ENCODE data around the gene TRIM39. TPM values are rescaled to one million over a fixed set of nuclear protein-coding genes. Genes with fewer than 3 reads are reported as not detected.

The TRIM39 gene
- total and polyA plus RNA-seq, 9 of the 15 experiments (the other 6 are each of a cell fraction or from before 2014, with no cell fraction given): 5.6 to 17.7 (median 12.8) TPM

GRCh38 chr6:30359276-30359675 lies 32.5 kb downstream of the TRIM39 start (continued):
- TF ChIP-seq NR4A1 (CRISPR knock-in tag; IDR thresholded peaks at IDR 0.05): no peak
- TF ChIP-seq NR4A1 (tag; IDR thresholded peaks at IDR 0.05): no peak
- TF ChIP-seq BACH1 (tag; IDR thresholded peaks at IDR 0.05): no peak
- no peak for TF ChIP-seq DIDO1 (tag; IDR thresholded peaks at IDR 0.05; ENCODE audit: low read depth)

DNA sequence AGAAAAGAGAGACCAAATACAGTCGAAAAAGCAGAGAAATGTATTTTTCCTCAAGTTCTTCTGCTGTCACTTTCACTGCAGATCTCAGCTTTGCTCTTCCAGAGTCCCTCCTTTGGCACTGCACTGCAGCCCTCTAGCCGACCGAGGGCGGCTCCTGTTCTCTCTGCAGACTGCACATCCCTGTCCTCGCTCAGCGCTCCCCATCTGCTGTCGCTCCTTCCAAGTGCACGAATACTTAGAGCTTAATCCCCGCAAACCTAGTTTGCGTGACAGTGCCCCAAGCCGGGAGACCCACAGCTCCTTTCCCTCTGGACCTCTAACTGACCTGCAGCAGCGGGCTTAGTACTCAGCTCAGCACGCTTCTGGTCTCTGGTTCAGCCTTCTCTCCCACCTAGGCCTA lies 33.4 kb downstream of the TRIM39 start:
- peak; percentile 67 for ATAC-seq
- in situ Hi-C loops (cut with MboI): no loop called here
- TF ChIP-seq HBP1 (CRISPR knock-in tag; IDR thresholded peaks at IDR 0.05) (no peak), MXD1 (CRISPR knock-in tag; IDR thresholded peaks at IDR 0.05; ENCODE audit: borderline replicate concordance, poor library complexity, severe bottlenecking) (no peak), SREBF1 (IDR thresholded peaks at IDR 0.05; ENCODE audit: borderline replicate concordance, low read depth, low read length) (no peak), FOS (IDR thresholded peaks at IDR 0.05; ENCODE audit: extremely low read depth, insufficient read length) (no peak), CHAMP1 (IDR thresholded peaks at IDR 0.05) (no peak), ZBTB49 (CRISPR knock-in tag; IDR thresholded peaks at IDR 0.05; ENCODE audit: borderline replicate concordance) (no peak), MLX (CRISPR knock-in tag; conservative IDR thresholded peaks at IDR 0.05) (no peak), MCM5 (IDR thresholded peaks at IDR 0.05; ENCODE audit: low read depth) (no peak), KLF1 (tag; IDR thresholded peaks at IDR 0.05) (no peak)

More for the DNA sequence above, 33.4 kb downstream of the TRIM39 start:
- Histone ChIP-seq H3K27me3 (ENCODE audit: control insufficient read depth in 2 of 2, insufficient read depth in 2 of 2, low read length in 2 of 2) (peaks cover 27 to 36% of the 10 kb centered on the region in 2 experiments), H3K9ac (ENCODE audit: insufficient read depth in 1 of 2, low read depth in 2 of 2, low read length in 2 of 2) (no peak overlapping the region), H2AFZ (ENCODE audit: low read depth, low read length) (no peak overlapping the region), H3K4me3 (no peak overlapping the region), H3K36me3 (ENCODE audit: control insufficient read depth, insufficient read depth, low read length) (no peaks in the 10 kb centered on the region), H4K20me1 (replicated peaks; ENCODE audit: control insufficient read depth, insufficient read depth, low read length) (no peaks in the 10 kb centered on the region), H3K79me2 (ENCODE audit: control insufficient read depth, insufficient read depth, low read length) (no peaks in the 10 kb centered on the region), H3K9me3 (replicated peaks; ENCODE audit: control insufficient read depth, insufficient read depth, low read depth, low read length) (no peaks in the 10 kb centered on the region), H3K4me1 (replicated peaks in 1 of 2; ENCODE audit: control insufficient read depth in 2 of 2, insufficient read depth in 2 of 2, low read length in 2 of 2) (peaks cover 0 to 5% of the 10 kb centered on the region in 2 experiments; a peak in 3 of 5 replicates), H3K27ac (ENCODE audit: extremely low read depth, low read depth, low read length) (no peak overlapping the region), H3K9me1 (ENCODE audit: control insufficient read depth, insufficient read depth, low read length) (no peaks in the 10 kb centered on the region), H3K4me2 (ENCODE audit: insufficient read depth, low read length) (no peak overlapping the region)
- 1% methylated on average over 13 of the region's 13 CpGs for WGBS (ENCODE audit: insufficient coverage, low coverage, missing lambda C conversion rate)
- CTCF ChIA-PET (ENCODE audit: low intra/inter-chr PET ratio): no interaction called here
- no peak for FAIRE-seq
- intact Hi-C loops (cut with micrococcal nuclease): no loop called here
- no peak for DNase-seq (ENCODE audit: extremely low read depth in 1 of 4, low spot score in 3 of 4)
- POLR2A ChIA-PET: interaction anchor here (0.8 to 1.0 kb wide), 2 partner anchors 11 to 17 kb away, joined by 3 to 4 read pairs; no protein-coding TSS in a partner anchor
- no TSS peak for BruUV-seq (replicated peaks)
